ENCODE measurements around the gene SAT2. TPM values are rescaled to one million over a fixed set of nuclear protein-coding genes. Genes with fewer than 3 reads are reported as not detected.

Gene SAT2
- total and polyA plus RNA-seq, 2 of the 13 experiments (the other 11 are each of a cell fraction or from before 2014, with no cell fraction given) = 37.6 to 93.7 TPM

DNA sequence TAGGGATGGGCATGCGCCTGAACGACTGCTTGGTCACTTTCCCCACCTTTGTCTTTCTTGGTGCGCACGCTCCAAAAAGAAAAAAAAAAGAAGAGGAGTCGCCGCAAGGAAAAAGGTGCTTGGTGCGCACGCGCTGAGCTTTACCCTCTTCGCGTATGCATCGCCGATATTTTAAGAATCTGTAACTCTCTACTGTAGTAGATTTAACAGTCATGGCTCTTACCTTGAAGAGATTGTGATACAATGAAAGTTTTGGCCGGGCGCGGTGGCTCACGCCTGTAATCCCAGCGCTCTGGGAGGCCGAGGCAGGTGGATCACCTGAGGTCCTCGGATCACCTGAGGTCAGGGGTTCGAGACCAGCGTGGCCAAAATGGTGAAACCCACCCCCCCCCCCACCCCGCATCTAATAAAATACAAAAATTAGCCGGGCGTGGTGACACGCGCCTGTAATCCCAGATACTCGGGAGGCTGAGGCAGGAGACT is 12.3 kb downstream of the SAT2 start:
- Histone ChIP-seq H3K9me3 (ENCODE audit: low read length) (no peaks in the 10 kb centered on the region), H3K79me2 (ENCODE audit: insufficient read depth, low read length) (peaks cover 33% of the 10 kb centered on the region), H3K36me3 (replicated peaks in 1 of 2; ENCODE audit: control insufficient read depth in 1 of 2, insufficient read depth in 2 of 2, low read length in 2 of 2) (peaks cover 1 to 11% of the 10 kb centered on the region in 2 experiments; a peak in 2 of 5 replicates), H3K4me3 (replicated peaks in 1 of 3; ENCODE audit: insufficient read depth in 1 of 3, low read depth in 2 of 3, low read length in 3 of 3) (peak overlapping the region; percentile 38 to 66 (median 51); a peak in 5 of 6 replicates), H3K27me3 (ENCODE audit: control insufficient read depth in 1 of 2, insufficient read depth in 2 of 2, low read length in 2 of 2) (no peaks in the 10 kb centered on the region), H3K9ac (ENCODE audit: insufficient read depth, low read depth, low read length) (no peak overlapping the region; the same call in 1 of the 2 replicates), H2AFZ (ENCODE audit: low read length) (peak overlapping the region; percentile 62), H3K4me1 (ENCODE audit: insufficient read depth, low read length) (peaks cover 56% of the 10 kb centered on the region), H3K27ac (ENCODE audit: extremely low read length, insufficient read depth, low read length) (peak overlapping the region; percentile 78), H4K20me1 (ENCODE audit: insufficient read depth, low read length) (no peaks in the 10 kb centered on the region), H3K4me2 (ENCODE audit: low read depth, low read length) (peak overlapping the region; percentile 72)
- in situ Hi-C loops (cut with HindIII; ENCODE audit: extremely low pct_ligation_motif_present, low pct_unique_long_range_greater_than_20kb) = no loop called here
- no peak for ATAC-seq
- intact Hi-C loops (cut with micrococcal nuclease; ENCODE audit: unreplicated experiment) = no loop called here
- WGBS (ENCODE audit: low lambda C conversion rate) = 13% methylated on average over 27 of the region's 28 CpGs
- no TSS peak for BruUV-seq (replicated peaks)
- no peak for FAIRE-seq
- POLR2A ChIA-PET = interaction anchor here (0.6 to 3.1 kb wide), 14 partner anchors 8 to 580 kb away, joined by 3 to 63 read pairs (median 6); partner anchors contain the start of genes ATP1B2, CD68, MPDU1 and POLR2A
- CTCF ChIA-PET (ENCODE audit: low intra/inter-chr PET ratio, low total read pairs) = no interaction called here
- no peak for DNase-seq (ENCODE audit: low spot score)
- TF ChIP-seq, protein P1, sequence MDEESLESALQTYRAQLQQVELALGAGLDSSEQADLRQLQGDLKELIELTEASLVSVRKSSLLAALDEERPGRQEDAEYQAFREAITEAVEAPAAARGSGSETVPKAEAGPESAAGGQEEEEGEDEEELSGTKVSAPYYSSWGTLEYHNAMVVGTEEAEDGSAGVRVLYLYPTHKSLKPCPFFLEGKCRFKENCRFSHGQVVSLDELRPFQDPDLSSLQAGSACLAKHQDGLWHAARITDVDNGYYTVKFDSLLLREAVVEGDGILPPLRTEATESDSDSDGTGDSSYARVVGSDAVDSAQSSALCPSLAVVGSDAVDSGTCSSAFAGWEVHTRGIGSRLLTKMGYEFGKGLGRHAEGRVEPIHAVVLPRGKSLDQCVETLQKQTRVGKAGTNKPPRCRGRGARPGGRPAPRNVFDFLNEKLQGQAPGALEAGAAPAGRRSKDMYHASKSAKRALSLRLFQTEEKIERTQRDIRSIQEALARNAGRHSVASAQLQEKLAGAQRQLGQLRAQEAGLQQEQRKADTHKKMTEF (CRISPR knock-in tag; IDR thresholded peaks at IDR 0.05) = peak; percentile 37; the same call in 1 of the 2 replicates
- TF ChIP-seq POLR2AphosphoS5 (IDR thresholded peaks at IDR 0.05; ENCODE audit: low read depth, low read length) = peak; percentile 51; the same call in 1 of the 2 replicates
- TF ChIP-seq NAIF1 (CRISPR knock-in tag; IDR thresholded peaks at IDR 0.05; ENCODE audit: borderline replicate concordance) = 0 out of 2 replicates have a peak, but pooled peaks have one; percentile 32
- no peak for TF ChIP-seq STAG1 (CRISPR knock-in tag; IDR thresholded peaks at IDR 0.05)
- no peak for TF ChIP-seq SMARCE1 (IDR thresholded peaks at IDR 0.05; ENCODE audit: borderline replicate concordance)
- TF ChIP-seq, protein P2, sequence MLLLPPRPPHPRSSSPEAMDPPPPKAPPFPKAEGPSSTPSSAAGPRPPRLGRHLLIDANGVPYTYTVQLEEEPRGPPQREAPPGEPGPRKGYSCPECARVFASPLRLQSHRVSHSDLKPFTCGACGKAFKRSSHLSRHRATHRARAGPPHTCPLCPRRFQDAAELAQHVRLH (CRISPR knock-in tag; IDR thresholded peaks at IDR 0.05; ENCODE audit: borderline replicate concordance, low read depth) = no peak
- peak; percentile 43; the same call in 1 of the 2 replicates for TF ChIP-seq HDAC1 (CRISPR knock-in tag; IDR thresholded peaks at IDR 0.05)
- 0 out of 2 replicates have a peak, but pooled peaks have one; percentile 11 for TF ChIP-seq RAD21 (CRISPR knock-in tag; IDR thresholded peaks at IDR 0.05)
- TF ChIP-seq, protein P3, sequence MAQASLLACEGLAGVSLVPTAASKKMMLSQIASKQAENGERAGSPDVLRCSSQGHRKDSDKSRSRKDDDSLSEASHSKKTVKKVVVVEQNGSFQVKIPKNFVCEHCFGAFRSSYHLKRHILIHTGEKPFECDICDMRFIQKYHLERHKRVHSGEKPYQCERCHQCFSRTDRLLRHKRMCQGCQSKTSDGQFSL (CRISPR knock-in tag; IDR thresholded peaks at IDR 0.05) = peak; percentile 80; the same call in 1 of the 2 replicates
- TF ChIP-seq ZBED4 (CRISPR knock-in tag; IDR thresholded peaks at IDR 0.05; ENCODE audit: borderline replicate concordance) = 0 out of 2 replicates have a peak, but pooled peaks have one; percentile 21
- TF ChIP-seq ZMYM3 (CRISPR knock-in tag; IDR thresholded peaks at IDR 0.05) = peak; percentile 79
- TF ChIP-seq ZSCAN9 (CRISPR knock-in tag; IDR thresholded peaks at IDR 0.05; ENCODE audit: borderline replicate concordance) = 0 out of 2 replicates have a peak, but pooled peaks have one; percentile 10
- TF ChIP-seq PPARG (CRISPR knock-in tag; conservative IDR thresholded peaks at IDR 0.05) = no peak
- peak; percentile 28; the same call in 1 of the 2 replicates for TF ChIP-seq HDAC2 (CRISPR knock-in tag; IDR thresholded peaks at IDR 0.05)
- TF ChIP-seq, protein P4, sequence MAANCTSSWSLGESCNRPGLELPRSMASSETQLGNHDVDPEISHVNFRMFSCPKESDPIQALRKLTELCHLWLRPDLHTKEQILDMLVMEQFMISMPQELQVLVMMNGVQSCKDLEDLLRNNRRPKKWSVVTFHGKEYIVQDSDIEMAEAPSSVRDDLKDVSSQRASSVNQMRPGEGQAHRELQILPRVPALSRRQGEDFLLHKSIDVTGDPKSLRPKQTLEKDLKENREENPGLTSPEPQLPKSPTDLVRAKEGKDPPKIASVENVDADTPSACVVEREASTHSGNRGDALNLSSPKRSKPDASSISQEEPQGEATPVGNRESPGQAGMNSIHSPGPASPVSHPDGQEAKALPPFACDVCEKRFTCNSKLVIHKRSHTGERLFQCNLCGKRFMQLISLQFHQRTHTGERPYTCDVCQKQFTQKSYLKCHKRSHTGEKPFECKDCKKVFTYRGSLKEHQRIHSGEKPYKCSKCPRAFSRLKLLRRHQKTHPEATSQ (CRISPR knock-in tag; IDR thresholded peaks at IDR 0.05; ENCODE audit: borderline replicate concordance) = no peak
- peak; percentile 31; the same call in 1 of the 2 replicates for TF ChIP-seq KDM2A (CRISPR knock-in tag; IDR thresholded peaks at IDR 0.05; ENCODE audit: borderline replicate concordance, low read depth)

All from HepG2 (cell line).